ENCODE data around the gene SLC7A6. TPM values are rescaled to one million over a fixed set of nuclear protein-coding genes. Genes with fewer than 3 reads are reported as not detected.

Gene SLC7A6
- total and polyA plus RNA-seq, 2 of the 8 experiments (the other 6 are each of a cell fraction or from before 2014, with no cell fraction given): 28.0 to 37.8 TPM

DNA sequence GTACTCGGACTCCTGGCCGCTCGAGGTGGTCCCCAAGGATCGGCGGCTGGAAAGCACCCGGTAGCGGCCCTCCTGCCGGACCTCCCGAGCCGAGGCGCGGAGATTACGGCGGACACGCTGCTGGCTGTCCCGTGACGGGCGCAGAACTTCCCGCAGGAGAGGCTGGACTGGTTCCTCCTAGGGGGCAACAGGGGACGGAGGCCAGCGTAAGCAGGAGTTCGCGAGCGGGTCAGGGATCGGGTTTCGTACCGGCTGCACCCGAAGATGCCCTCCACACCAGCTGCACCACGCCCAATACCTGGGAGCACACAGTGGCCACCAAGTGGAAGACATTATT is 46.1 kb downstream of the SLC7A6 start:
- Histone ChIP-seq H2BK20ac (ENCODE audit: low read length) (no peak overlapping the region), H3K79me2 (ENCODE audit: control insufficient read depth in 1 of 2, insufficient read depth in 2 of 2, low read length in 2 of 2) (peaks cover 4 to 29% of the 10 kb centered on the region in 2 experiments), H3K4me3 (ENCODE audit: extremely low read depth in 1 of 4, insufficient read depth in 2 of 4, low read depth in 3 of 4, low read length in 4 of 4) (peak overlapping the region; percentile 69 to 96 (median 86)), H3K4me2 (ENCODE audit: insufficient read depth in 1 of 2, low read depth in 2 of 2, low read length in 2 of 2) (peak overlapping the region; percentile 93 to 98), H2AFZ (ENCODE audit: low read length) (peak overlapping the region; percentile 91), H2AK5ac (ENCODE audit: low read depth, low read length) (no peak overlapping the region), H2BK15ac (ENCODE audit: low read length) (no peak overlapping the region), H4K5ac (ENCODE audit: insufficient read length, low read depth, low read length) (peak overlapping the region; percentile 80), H3K27me3 (replicated peaks in 1 of 4; ENCODE audit: control insufficient read depth in 3 of 4, extremely low read depth in 1 of 4, insufficient read depth in 3 of 4, low read length in 3 of 4) (no peaks in the 10 kb centered on the region), H3K18ac (ENCODE audit: extremely low read depth, low read length) (no peak overlapping the region), H2BK12ac (ENCODE audit: low read depth, low read length) (no peak overlapping the region), H2BK5ac (ENCODE audit: low read depth, low read length) (peak overlapping the region; percentile 77), H3K9ac (replicated peaks in 1 of 4; ENCODE audit: extremely low read depth in 1 of 4, low read depth in 3 of 4, low read length in 3 of 4) (peak overlapping the region; percentile 49 to 89 (median 83)), H4K91ac (replicated peaks; ENCODE audit: insufficient read length, low read length) (peak overlapping the region; percentile 81), H3K4ac (replicated peaks; ENCODE audit: insufficient read length, low read depth, low read length) (no peak overlapping the region), H3K9me3 (ENCODE audit: insufficient read depth in 2 of 2, low read depth in 1 of 2, low read length in 1 of 2) (no peaks in the 10 kb centered on the region), H3K4me1 (replicated peaks in 1 of 4; ENCODE audit: control insufficient read depth in 3 of 4, insufficient read depth in 4 of 4, low read length in 3 of 4) (peaks cover 3 to 6% (median 4%) of the 10 kb centered on the region in 4 experiments; a peak in 5 of 7 replicates), H3K23me2 (ENCODE audit: low read depth, low read length) (peaks cover 9% of the 10 kb centered on the region; the same call in 1 of the 2 replicates), H3K27ac (ENCODE audit: low read depth, low read length) (peak overlapping the region; percentile 87), H3K36me3 (ENCODE audit: control insufficient read depth in 2 of 4, insufficient read depth in 4 of 4, low read length in 3 of 4) (peaks cover 0 to 29% (median 7%) of the 10 kb centered on the region in 4 experiments; a peak in 6 of 8 replicates), H4K8ac (ENCODE audit: extremely low read depth, insufficient read depth, low read length) (peak overlapping the region; percentile 96), H3K14ac (ENCODE audit: insufficient read length) (no peak overlapping the region), H2BK120ac (replicated peaks; ENCODE audit: low read depth, low read length) (peak overlapping the region; percentile 33), H4K20me1 (replicated peaks in 1 of 2; ENCODE audit: control insufficient read depth in 1 of 2, insufficient read depth in 2 of 2, low read length in 2 of 2) (peaks cover 0 to 5% of the 10 kb centered on the region in 2 experiments), H3K56ac (replicated peaks; ENCODE audit: insufficient read length, low read depth, low read length) (peak overlapping the region; percentile 86), H3K79me1 (ENCODE audit: low read depth, low read length) (peaks cover 5% of the 10 kb centered on the region; the same call in 1 of the 2 replicates), H3K23ac (ENCODE audit: insufficient read length) (no peak overlapping the region)
- 2% methylated on average over 29 of the region's 29 CpGs; no CpG with 5 or more reads in 1 of the 2 experiments for whole genome bisulfite sequencing, 2 experiments (ENCODE audit: extremely low coverage in 1 of 2, insufficient coverage in 1 of 2, insufficient read length in 1 of 2, insufficient replicate concordance in 2 of 2, low coverage in 1 of 2, low lambda C conversion rate in 2 of 2, missing lambda C conversion rate in 1 of 2)
- TF ChIP-seq SIN3A (conservative IDR thresholded peaks at IDR 0.05 in 1 of 2, IDR thresholded peaks at IDR 0.05 in 1 of 2; ENCODE audit: low read depth in 1 of 2, low read length in 2 of 2) (no peak), RFX5 (IDR thresholded peaks at IDR 0.05; ENCODE audit: borderline replicate concordance, low read depth, low read length) (no peak), EP300 (IDR thresholded peaks at IDR 0.05; ENCODE audit: borderline replicate concordance in 1 of 2, low read depth in 2 of 2, low read length in 2 of 2) (no peak), CEBPB (IDR thresholded peaks at IDR 0.05; ENCODE audit: low read depth, low read length) (no peak), BCL11A (IDR thresholded peaks at IDR 0.05; ENCODE audit: low read depth in 2 of 2, low read length in 2 of 2) (no peak), TAF7 (optimal IDR thresholded peaks at IDR 0.05; ENCODE audit: borderline replicate concordance, low read depth, low read length) (no peak), CBX8 (IDR thresholded peaks at IDR 0.05; ENCODE audit: borderline replicate concordance, low read depth, low read length) (no peak), CREB1 (IDR thresholded peaks at IDR 0.05) (no peak)
- DNase-seq (ENCODE audit: low read depth in 1 of 2, low spot score in 2 of 2) (no peak), FAIRE-seq (no peak)
- CTCF ChIA-PET (ENCODE audit: partially characterized antibody): interaction anchor here (0.9 to 2.4 kb wide), 9 partner anchors 9 to 55 kb away, joined by 3 to 34 read pairs (median 4); partner anchors contain the start of gene SLC7A6
- POLR2A ChIA-PET (ENCODE audit: partially characterized antibody): interaction anchor here (0.9 to 3.8 kb wide), 28 partner anchors 8 to 226 kb away, joined by 3 to 44 read pairs (median 6); partner anchors contain the start of genes ESRP2, NFATC3, PLA2G15 and SLC7A6
